Peyer's patch (tissue), 4 donors: ENCODE data around the gene UTRN.

Experiments
- CTCF ChIP-seq, 6 experiments: fragments of 450-650 bp in 4 of 6; fragments of 200-600 bp in 2 of 6; sonication (generic) in 1 of 6; IDR thresholded peaks; one replicate each; pipeline ENCODE4 v1.5.1; 2017 to 2019; ENCODE audit warnings: antibody characterized with exemption in 6 of 6, mild to moderate bottlenecking in 3 of 6, moderate library complexity in 1 of 6
- POLR2A ChIP-seq, 2 donors: fragments of 450-650 bp; IDR thresholded peaks; one replicate each; pipeline ENCODE4 v1.5.1; 2017; ENCODE audit warnings: antibody characterized with exemption in 2 of 2, mild to moderate bottlenecking in 2 of 2, moderate library complexity in 2 of 2

GRCh38 chr6:144319211-144319610, 34.1 kb downstream of the UTRN start:
- TF ChIP-seq CTCF (IDR thresholded peaks at IDR 0.05), result no peak
- no peak for TF ChIP-seq POLR2A (IDR thresholded peaks at IDR 0.05)
